ENCODE results near the gene GZMM. TPM values are rescaled to one million over a fixed set of nuclear protein-coding genes. Genes with fewer than 3 reads are reported as not detected.

Gene GZMM
- total and polyA plus RNA-seq, 2 of the 13 experiments (the other 11 are each of a cell fraction or from before 2014, with no cell fraction given), result 0.07 TPM; not detected in 1

DNA sequence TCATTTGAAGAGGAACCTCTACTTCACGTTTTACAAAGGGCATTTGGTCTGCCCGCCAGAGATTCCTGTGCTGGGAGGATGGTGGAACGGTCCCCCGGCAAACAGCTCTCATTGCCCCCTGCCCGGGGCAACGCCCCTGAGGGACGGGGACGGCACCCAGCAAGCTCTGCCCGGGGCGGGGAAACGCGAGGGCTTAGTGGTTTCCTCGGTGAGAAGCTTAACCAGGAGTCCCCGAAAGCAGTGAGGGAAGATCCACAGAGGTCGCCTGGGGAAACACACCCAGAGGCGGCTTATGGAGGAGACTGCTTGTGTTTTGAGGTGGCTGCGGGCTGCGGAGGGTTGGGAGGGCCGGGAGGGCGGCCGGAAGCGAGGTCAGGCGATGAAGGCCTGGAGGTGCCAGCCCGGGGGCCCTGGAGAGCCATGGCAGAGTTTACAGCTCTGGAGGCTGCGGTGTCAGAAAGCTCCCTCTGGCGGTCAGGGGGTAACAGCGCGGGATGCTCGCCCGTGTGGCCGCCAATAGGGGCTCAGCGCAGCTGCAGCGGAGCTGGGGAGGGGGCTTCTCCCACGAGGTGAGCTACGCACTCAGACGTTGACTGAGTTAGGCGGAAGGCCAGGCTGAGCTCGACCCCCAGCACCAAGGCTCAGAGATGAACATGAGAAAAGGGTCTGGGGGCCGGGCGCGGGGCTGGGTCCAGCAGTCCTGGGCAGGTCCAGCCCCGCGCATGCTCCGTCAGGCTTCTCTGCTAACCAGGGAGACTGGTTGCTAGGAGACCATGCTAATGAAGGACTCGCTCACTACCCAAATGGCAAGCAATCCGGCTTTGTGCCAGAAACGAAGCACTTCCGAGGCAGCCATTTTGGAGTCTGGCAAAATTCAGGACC, 37.2 kb upstream of the GZMM start (continued):
- TF ChIP-seq ZNF34 (CRISPR knock-in tag; IDR thresholded peaks at IDR 0.05; ENCODE audit: borderline replicate concordance), result 0 out of 2 replicates have a peak, but pooled peaks have one; percentile 22
- no peak for TF ChIP-seq AGO1 (IDR thresholded peaks at IDR 0.05; ENCODE audit: low read depth, low read length, poor library complexity, severe bottlenecking)
- peak; percentile 22; the same call in 1 of the 2 replicates for TF ChIP-seq TFAP4 (IDR thresholded peaks at IDR 0.05; ENCODE audit: borderline replicate concordance, low read depth)
- no peak for TF ChIP-seq ZNF510 (CRISPR knock-in tag; IDR thresholded peaks at IDR 0.05; ENCODE audit: low read depth)
- TF ChIP-seq ATF7-NPFF (CRISPR knock-in tag; IDR thresholded peaks at IDR 0.05; ENCODE audit: low read depth), result 0 out of 2 replicates have a peak, but pooled peaks have one; percentile 50
- TF ChIP-seq ZNF790 (CRISPR knock-in tag; IDR thresholded peaks at IDR 0.05; ENCODE audit: borderline replicate concordance), result no peak
- TF ChIP-seq DNMT1 (CRISPR knock-in tag; IDR thresholded peaks at IDR 0.05), result no peak
- peak; percentile 52; the same call in 1 of the 2 replicates for TF ChIP-seq BRCA1 (CRISPR knock-in tag; IDR thresholded peaks at IDR 0.05)
- TF ChIP-seq SPEN (CRISPR knock-in tag; IDR thresholded peaks at IDR 0.05; ENCODE audit: low read depth), result peak; percentile 60
- TF ChIP-seq ZNF33A (CRISPR knock-in tag; IDR thresholded peaks at IDR 0.05; ENCODE audit: borderline replicate concordance), result peak; percentile 49; the same call in 1 of the 2 replicates
- TF ChIP-seq KDM1A (CRISPR knock-in tag; IDR thresholded peaks at IDR 0.05), result peak; percentile 57; the same call in 1 of the 2 replicates
- TF ChIP-seq PBX2 (CRISPR knock-in tag; IDR thresholded peaks at IDR 0.05), result 0 out of 2 replicates have a peak, but pooled peaks have one; percentile 29
- TF ChIP-seq HDAC1 (CRISPR knock-in tag; IDR thresholded peaks at IDR 0.05), result peak; percentile 77
- peak; percentile 46 for TF ChIP-seq POLR2AphosphoS5 (IDR thresholded peaks at IDR 0.05; ENCODE audit: low read depth, low read length)
- peak; percentile 70; the same call in 1 of the 2 replicates for TF ChIP-seq KDM3A (CRISPR knock-in tag; IDR thresholded peaks at IDR 0.05; ENCODE audit: low read depth)
- TF ChIP-seq, protein P1, sequence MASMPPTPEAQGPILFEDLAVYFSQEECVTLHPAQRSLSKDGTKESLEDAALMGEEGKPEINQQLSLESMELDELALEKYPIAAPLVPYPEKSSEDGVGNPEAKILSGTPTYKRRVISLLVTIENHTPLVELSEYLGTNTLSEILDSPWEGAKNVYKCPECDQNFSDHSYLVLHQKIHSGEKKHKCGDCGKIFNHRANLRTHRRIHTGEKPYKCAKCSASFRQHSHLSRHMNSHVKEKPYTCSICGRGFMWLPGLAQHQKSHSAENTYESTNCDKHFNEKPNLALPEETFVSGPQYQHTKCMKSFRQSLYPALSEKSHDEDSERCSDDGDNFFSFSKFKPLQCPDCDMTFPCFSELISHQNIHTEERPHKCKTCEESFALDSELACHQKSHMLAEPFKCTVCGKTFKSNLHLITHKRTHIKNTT (CRISPR knock-in tag; IDR thresholded peaks at IDR 0.05), result no peak

Measured in HepG2 (cell line).